GM12891 (cell line): ENCODE data around the gene FAT1.

Experiments
- PAX5 ChIP-seq: IDR thresholded peaks from 2 replicates; pipeline ENCODE4 v1.6.1; 2011; ENCODE audit warnings: low read length, moderate library complexity, mild to moderate bottlenecking; ENCODE audit not compliant: insufficient read depth, severe bottlenecking
- POLR2A ChIP-seq: IDR thresholded peaks from 2 replicates; pipeline ENCODE4 v1.6.1; 2011; ENCODE audit warnings: low read depth, low read length, control low read depth
- POLR2AphosphoS5 ChIP-seq: IDR thresholded peaks from 2 replicates; pipeline ENCODE4 v1.6.1; 2011; ENCODE audit warnings: low read depth, low read length, control low read depth
- POU2F2 ChIP-seq: IDR thresholded peaks from 2 replicates; pipeline ENCODE4 v1.6.1; 2011; ENCODE audit warnings: low read depth, mild to moderate bottlenecking, control low read depth, low read length, moderate library complexity
- SPI1 ChIP-seq: IDR thresholded peaks from 2 replicates; pipeline ENCODE4 v1.6.1; 2011; ENCODE audit warnings: low read depth, low read length, control low read depth
- TAF1 ChIP-seq: IDR thresholded peaks from 2 replicates; pipeline ENCODE4 v1.6.1; 2011; ENCODE audit warnings: low read depth, low read length, control low read depth

GRCh38 chr4:186701788-186702187 lies 21.9 kb downstream of the FAT1 start:
- TF ChIP-seq TAF1 (no peak), POLR2AphosphoS5 (no peak), POLR2A (no peak), POU2F2 (no peak), PAX5 (no peak), SPI1 (no peak)
